Measurements from ENCODE around the gene OSR1. TPM values are rescaled to one million over a fixed set of nuclear protein-coding genes. Genes with fewer than 3 reads are reported as not detected.
"Not testable (repeated sequence)": the region's sequence is repeated elsewhere in the genome, so short reads cannot be mapped to it uniquely, and the experiment has no call there.

The OSR1 gene
- 1.4 TPM for total RNA-seq
- long read RNA-seq, partial matches to known transcripts, result 0 of 3 reads
- long read RNA-seq, other reads (novel, unspliced or antisense), result 0 of 3 reads

DNA sequence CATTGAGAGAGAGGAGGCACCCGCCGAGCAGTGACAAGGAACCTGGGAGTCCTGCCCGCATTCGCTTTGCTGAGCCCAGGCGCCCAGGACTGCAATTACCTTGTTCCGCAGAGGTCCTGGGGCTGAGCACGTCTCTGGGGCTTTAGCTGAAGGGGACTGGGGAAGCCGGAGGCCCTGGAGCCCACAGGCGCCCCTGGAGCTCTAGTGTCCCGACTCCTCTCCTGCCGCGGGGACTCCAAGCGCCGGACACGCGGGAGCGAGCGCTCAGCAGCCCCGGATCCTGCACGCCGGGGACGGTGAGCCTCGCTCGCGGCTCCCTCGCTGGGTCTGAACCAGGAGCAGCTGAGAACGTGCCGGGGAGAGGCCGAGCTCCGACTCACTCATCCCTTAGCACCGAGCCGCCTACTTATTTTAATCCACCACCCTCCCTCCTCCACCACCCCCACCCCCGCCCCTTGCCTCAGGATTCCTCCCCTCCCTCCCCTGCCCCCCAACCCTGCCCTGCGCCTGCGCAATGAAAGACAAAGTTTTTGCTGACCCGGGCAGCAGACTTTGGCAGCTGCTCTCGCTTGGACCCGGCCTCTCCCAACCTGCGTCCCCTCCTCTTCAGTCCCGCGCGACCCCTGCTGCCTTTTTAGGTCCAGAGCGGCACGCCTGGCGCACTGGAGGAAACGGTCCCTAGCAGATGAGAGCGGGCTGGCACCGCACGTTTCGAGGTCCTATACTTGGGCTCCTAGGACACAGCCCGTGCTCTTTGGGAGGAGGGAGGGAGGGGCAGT is at the start of gene OSR1:
OSR1 (minus strand) TSS at position 382 of the 779 bp plus-strand sequence. CDS start 4,818 bp downstream, outside the sequence.
- DNase-seq (ENCODE audit: low spot score), result no peak
- intact Hi-C loops (cut with DNase I), result loop anchor here (5.0 kb wide), 1 partner anchor 504 kb away; no protein-coding TSS in a partner anchor

DNA sequence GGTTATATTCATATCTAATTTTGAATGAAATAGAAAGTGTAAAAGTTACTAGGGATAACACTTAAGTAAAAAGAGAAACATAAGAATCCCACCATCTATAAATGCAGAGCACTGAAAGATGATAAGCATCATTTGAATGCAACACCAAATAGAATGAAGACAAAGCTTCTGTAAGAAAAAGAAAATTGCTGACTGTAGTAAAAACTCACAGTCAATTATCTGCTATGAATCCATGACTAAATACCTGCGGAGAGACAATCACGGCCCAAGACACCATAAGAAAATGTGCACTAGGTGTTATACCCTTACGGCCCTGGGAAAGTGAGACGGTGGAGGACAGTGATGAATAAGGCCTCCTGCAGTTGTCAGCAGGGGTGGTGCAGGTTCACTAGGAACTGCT is 45.4 kb upstream of the OSR1 start:
- no peak for DNase-seq (ENCODE audit: low spot score)
- intact Hi-C loops (cut with DNase I), result no loop called here

DNA sequence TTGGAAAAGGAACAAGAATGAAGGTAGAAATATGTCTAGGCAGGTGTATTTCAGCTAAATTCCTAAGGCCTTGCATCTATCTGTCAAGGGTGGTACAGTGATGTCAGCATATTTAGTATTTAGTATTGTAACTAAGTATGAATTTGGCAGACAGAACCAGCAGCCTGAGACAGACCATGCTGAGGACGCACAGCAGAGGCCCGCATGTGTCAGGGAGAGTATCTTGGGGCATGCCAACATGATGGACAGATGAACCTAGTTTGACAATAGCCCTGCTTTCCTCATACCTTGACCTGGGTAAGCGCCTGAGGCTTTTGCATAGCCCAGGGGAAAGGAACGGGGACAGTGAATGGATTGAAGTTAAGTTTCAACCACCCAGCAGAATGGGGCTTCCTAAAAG is 33.8 kb upstream of the OSR1 start:
- DNase-seq (ENCODE audit: low spot score), result no peak
- intact Hi-C loops (cut with DNase I), result no loop called here

DNA sequence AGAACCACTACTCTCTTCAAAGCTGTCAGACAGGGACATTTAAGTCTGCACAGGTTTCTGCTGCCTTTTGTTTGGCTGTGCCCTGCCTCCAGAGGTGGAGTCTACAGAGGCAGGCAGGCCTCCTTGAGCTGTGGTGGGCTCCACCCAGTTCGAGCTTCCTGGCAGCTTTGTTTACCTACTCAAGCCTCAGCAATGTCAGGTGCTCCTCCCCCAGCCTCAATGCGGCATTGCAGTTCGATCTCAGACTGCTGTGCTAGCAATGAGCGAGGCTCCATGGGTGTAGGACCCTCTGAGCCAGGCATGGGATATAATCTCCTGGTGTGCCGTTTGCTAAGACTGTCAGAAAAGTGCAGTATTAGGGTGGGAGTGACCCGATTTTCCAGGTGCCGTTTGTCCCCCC is 31.0 kb upstream of the OSR1 start:
- DNase-seq (ENCODE audit: low spot score); intact Hi-C loops (cut with DNase I): not testable (repeated sequence)

DNA sequence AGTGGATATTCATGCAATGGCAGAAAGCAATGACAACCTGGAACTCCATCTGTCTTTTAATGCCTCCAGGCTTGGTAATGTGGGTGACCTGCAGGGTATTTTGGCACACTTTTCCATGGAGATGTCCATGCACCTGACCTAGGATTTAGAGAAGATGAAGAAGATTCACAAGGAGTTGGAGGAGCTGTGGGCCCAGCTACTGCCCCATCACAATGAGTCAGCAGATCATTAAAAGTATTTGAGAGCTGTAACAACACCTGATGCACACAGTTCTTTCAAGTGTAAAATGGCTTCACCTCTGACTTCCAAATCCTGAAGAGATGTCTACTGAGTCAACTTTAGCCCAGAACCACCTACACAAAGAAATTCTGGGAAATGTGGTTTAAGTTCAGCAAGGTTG is 22.1 kb upstream of the OSR1 start:
- intact Hi-C loops (cut with DNase I), result no loop called here
- no peak for DNase-seq (ENCODE audit: low spot score)

DNA sequence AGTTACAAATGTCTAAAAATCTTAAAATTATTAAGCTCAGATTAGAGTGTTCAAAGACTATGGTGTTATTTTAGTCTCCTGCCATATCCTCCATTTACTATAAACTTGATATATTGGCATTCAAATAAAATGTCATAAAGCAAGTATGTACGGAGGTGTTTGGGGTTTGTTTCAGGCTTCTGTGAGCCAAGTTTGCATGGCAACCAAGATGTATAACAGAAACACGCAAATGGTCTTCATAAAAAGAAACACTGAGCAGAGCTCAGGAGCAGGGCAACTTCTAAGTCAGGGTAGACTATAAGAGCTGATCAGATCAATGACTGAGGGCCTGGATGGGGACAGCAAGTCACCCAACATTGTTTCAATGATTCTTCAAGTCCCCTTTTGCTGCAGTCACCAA is 20.5 kb upstream of the OSR1 start:
- intact Hi-C loops (cut with DNase I), result no loop called here
- DNase-seq (ENCODE audit: low spot score), result no peak

DNA sequence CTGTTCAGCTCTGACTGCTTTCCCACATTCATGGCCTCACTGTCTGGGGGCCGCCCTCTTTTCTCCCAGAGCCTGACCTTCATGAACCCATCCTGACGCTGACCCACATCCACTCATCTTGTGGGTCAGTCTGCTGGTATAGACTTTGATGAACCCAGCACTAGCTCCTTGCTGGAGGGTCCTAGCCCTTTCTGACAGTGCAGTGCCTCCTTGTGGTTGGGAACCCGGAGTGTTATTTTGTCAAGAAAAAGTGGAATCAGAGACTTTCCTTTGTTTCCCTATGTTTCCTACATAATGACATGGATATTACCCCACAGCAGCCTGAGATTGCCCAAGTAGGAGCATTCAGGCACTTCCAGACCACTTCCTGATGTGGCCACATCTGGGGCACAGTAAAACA is 19.3 kb upstream of the OSR1 start:
- intact Hi-C loops (cut with DNase I), result no loop called here
- DNase-seq (ENCODE audit: low spot score), result no peak

DNA sequence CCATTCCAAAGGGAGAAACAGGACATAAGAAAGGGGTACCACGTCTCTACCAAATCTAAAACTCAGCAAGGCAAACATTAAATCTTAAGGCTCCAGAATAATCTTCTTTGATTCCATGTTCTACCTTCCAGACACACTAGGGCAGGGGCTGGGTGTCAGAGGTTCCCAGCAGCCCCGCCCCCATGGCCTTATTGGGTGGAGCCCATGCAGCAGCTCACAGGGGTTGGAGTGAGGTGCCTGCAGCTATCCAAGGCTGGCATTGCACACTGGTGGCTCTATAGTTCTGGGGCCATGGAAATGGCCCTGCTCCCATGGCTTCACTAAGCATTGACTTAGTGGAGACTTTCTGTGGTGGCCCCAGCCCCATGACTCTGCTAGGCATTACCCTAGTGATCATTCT is 14.9 kb upstream of the OSR1 start:
- DNase-seq (ENCODE audit: low spot score), result no peak
- intact Hi-C loops (cut with DNase I), result no loop called here

DNA sequence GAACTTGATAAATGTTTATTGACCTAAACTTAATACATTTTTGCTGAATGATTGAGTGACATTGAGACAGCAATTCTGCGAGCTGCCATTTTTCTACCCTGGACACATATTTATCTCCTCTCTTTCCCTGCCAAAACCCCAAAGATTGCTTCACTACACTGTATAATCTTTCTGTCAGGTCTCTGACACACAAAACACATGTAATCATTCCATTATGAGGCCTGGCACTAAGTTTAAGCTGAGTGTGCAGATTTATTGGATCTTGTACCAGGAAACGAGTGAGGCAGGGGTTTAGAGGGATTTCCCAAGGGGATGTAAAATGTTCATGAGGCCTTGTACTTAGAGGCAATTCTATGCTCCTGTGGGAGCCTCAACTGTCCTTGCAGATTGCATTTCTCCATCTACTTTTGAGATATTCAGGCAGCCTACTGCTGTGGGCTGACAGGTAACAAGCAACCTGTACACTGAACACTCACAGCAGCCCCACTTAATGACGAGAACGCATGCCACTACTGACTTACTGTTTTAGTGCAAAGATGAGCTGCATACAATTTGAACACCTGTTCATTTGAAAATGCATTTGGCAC is 13.7 kb upstream of the OSR1 start:
- DNase-seq (ENCODE audit: low spot score), result no peak
- intact Hi-C loops (cut with DNase I), result no loop called here

DNA sequence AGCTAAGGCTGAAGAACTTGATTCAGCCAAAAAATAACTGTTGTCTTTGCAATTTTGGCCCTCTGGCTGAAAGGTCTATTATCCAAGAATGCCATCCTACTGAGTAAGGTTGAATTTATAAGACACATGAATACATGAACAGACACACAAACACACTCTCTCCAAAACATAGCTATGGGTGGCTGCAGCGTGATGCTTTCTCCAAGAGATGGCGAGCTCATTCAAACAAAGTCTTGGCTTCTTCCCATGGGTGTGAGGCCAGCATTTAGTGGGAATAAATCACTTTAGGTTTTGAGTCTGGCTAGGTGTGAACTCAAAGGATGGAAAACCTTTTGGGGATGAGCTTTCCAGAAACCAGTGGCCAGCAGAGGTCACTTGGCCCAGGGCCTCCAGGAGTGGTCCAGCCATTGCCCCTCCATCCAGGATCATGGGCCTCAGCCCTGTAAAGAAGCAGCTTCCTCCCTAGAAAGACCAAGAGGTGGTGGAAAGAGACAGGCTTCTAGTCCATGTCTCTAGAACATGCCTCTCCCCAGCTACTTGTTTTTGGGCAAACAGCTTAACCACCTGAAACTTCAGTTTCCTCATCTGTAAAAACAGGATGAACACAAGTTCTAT is 11.0 kb upstream of the OSR1 start:
- DNase-seq (ENCODE audit: low spot score), result no peak

DNA sequence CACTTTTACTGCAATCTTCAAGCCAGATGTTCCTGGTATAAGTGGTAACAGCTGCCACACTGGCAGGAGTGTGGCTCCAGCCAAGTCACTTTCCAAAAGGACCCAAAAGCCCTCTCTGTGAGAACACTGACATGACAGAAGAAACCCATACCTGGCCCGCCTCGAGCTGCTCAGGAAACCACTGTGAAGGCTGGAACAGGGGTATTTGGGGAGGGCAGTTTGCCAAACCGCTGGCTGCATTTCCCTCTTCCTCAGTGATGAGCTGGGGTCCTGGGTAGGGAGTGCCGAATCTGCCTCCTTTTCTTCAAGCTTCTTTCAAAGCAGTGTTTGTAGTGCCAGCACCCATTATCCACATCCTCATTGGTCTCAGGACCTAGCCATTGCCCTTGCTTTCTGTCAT is 10.3 kb upstream of the OSR1 start:
- intact Hi-C loops (cut with DNase I), result no loop called here
- DNase-seq (ENCODE audit: low spot score), result no peak

More for the DNA sequence above, 11.0 kb upstream of the OSR1 start:
- intact Hi-C loops (cut with DNase I), result no loop called here

DNA sequence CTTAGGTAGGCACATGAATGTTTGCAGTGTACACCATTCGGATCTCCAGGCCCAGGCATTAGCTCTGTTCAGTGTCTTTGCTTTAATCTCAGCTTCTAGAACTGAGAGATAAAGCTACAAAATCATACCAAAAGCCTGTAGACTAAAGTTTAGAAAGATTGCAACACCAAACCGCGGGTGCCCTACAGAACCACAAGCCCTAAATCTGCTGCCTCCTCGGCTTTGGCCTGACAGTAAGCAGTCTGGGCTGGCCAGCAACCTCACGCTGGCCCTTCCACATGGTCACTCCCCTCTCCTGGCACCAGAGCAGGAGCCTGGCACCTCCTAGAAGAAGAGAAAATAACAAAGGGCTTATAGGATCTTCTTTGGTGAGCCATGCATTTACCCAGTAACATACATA is 8.9 kb upstream of the OSR1 start:
- no peak for DNase-seq (ENCODE audit: low spot score)
- intact Hi-C loops (cut with DNase I), result no loop called here

DNA sequence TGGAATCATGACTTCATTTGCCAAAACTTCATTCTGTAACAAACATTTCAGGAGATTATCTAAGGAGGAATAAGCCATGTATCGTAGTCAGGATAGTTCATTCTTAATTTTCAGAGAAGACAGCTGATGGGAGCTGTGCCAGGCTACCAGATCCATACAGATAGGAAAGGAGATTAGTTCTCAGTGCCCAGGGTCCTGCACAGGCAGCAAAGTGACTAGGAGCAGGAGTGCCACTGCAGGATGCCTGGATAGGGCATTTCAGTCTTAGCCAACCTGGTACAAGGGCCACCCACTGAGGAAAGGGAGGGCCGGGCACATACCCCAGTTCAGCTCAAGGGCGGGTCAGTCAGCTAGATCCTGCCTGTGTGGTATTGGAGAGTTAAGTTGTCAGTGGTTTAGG is 6.7 kb upstream of the OSR1 start:
- intact Hi-C loops (cut with DNase I), result no loop called here
- no peak for DNase-seq (ENCODE audit: low spot score)

DNA sequence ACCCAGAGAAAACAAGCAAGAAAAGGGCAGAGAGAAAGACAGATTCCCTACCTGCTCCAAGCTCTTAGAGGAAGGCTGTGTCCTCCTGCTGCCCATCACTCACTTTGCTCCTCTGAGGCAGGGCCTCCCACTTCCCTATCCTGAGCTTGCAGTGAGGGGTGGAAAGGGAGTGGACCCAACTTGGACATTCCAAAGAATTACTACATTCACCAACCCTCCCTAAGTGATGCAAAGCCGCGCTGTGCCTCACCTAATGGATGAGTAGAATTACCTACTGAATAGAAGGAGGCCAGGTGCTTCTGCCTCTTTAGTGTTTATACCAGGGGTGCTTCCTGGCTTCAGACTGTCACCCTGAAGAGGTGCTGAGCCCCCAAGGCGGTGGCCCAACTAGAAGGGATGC is 5.6 kb upstream of the OSR1 start:
- no peak for DNase-seq (ENCODE audit: low spot score)
- intact Hi-C loops (cut with DNase I), result loop anchor here (5.0 kb wide), 1 partner anchor 927 kb away; no protein-coding TSS in a partner anchor

DNA sequence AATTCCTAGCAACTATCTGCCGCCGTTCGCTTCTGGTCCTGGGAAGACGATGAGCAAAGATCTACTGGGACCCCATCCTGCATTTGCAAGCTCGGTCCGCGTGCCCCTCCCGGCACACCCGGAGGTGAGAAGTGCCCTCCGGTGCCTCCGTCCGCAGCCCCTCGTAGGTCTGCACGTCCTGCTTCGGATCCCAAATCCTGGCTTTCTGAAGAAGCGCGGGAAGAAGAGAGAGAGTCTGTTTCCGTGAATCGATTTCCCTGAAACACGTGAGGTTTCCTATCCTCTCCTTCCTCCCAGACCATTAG is 5.0 kb upstream of the OSR1 start:
- intact Hi-C loops (cut with DNase I), result loop anchor here (1.0 to 5.0 kb wide), 4 partner anchors 377 to 926 kb away; no protein-coding TSS in a partner anchor
- DNase-seq (ENCODE audit: low spot score), result no peak

DNA sequence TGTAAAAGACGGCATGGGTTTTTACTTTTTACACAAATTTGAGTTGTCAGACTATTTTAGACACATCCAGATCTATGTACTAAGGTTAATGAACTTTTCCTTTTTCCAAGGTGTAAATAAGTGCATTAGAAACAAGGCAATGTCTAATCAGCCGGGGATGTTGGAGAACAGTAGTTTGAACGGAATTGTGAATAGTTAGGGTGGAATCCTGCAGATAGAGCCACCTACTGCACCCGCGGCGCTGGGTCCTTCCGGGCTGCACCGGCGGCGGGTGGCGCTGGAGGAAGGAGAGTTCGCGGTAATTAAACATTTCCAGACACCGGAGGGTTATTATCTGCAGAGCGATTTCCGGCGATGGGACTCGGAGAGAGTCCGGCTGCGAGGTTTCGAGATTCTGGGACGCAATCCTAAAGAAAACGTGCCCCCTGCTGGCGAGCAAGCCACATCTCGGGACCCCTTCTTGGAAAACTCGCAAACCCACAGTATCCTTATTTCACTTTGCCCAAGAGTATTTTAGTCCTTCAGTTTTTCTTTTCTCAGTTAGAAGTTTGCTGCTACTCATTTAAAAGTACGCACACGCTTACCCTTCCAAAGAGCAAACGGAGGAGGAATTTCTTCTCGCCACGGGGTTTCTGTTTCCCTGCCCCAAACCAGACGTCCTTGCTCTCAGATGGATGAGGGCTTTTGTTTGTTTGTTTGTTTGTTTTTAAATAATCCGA is 4.5 kb upstream of the OSR1 start:
- intact Hi-C loops (cut with DNase I), result loop anchor here (1.0 to 5.0 kb wide), 4 partner anchors 376 to 926 kb away; no protein-coding TSS in a partner anchor
- DNase-seq (ENCODE audit: low spot score), result peak; percentile 85

DNA sequence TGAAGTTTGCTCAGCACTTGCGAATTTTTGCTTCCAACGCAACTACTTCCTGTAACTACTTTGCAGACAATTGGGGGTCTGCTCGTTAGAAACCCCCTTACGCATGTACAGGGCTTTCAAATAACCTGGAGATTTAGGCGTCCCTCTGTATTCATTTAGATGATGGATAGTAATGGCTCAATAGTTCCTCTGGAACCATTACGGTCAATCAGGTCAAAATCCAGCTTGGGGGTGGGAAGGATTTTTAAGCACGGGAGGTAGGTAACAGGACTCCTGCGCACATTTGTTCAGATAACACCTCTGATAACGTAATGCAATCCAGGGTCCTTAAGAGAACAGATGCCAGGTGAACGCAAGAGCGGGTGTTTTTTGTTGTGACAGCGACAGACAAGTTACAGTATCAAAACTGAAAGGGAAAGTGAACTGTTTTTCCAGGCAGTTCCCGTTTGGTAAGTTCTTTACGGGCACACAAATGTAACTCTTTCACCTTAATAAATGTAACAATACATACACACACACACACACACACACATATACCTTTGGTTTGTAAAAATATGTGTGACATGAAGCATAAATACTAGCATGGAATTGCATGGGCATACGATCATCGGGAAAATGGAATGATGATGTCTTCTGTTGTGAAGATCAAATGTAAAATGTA is 3.8 kb upstream of the OSR1 start:
- intact Hi-C loops (cut with DNase I), result loop anchor here (2.0 to 5.0 kb wide), 3 partner anchors 375 to 925 kb away; no protein-coding TSS in a partner anchor
- no peak for DNase-seq (ENCODE audit: low spot score)

DNA sequence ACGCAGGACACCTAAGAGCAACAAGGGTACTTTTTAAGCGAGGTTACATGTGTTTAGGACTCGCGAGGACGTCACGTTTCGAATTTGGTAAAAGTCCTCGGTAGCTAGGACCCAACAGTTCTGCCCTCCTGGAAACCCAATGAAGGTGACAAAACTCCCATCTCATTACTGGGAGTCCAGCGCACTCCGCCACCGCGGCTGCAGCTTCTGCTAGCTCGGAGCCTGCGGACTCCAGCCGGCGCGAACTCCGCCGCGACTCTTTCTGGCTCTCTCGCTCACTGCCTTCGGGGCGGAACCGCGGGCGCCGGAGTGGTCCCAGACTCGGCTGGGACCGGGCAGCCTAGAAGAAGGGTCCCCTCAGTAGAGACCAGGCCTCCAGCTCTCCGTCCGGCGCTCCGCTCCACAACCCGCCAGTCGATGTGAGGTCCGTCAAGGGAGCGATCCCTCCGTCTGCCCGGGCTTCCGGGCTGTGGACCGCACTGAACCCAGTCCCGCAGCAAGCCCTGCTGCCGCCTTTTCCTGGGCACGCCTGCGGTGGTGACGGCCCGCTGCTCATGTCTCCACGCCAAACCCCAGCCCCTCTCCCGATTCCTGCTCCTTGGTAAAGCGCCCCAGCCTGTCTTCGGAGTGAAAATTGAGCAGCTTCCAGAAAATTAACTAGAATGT is 3.0 kb upstream of the OSR1 start:
- DNase-seq (ENCODE audit: low spot score), result no peak

DNA sequence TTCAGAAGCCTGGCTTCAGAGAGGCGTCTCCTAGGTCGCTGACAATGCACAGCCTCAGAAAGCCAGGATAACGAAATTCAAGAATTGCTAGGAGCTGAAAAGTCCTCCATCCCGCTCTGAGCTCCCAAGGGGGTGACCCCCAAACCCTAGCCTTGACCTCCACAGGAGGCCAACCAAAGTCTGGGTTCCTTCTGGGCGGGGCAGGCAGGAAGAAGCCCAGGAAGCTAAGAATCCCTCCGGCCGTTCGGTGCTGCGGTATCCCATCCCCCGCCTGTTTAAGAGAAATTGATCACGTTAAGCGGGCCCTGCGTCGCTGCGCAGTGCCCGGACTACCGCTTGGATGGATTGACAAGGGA is 2.5 kb upstream of the OSR1 start:
- no peak for DNase-seq (ENCODE audit: low spot score)
- intact Hi-C loops (cut with DNase I), result loop anchor here (5.0 kb wide), 1 partner anchor 924 kb away; no protein-coding TSS in a partner anchor

More for the DNA sequence above, 3.0 kb upstream of the OSR1 start:
- intact Hi-C loops (cut with DNase I), result loop anchor here (5.0 kb wide), 1 partner anchor 924 kb away; no protein-coding TSS in a partner anchor
